ENCODE measurements around the gene SMAGP.
"Not testable (repeated sequence)": the region's sequence is repeated elsewhere in the genome, so short reads cannot be mapped to it uniquely, and the experiment has no call there.

SMAGP gene

GRCh38 chr12:51229116-51229809 is 41.0 kb downstream of the SMAGP start:
- H3K4me3 ChIP-seq (ENCODE audit: low read depth, low read length), result no peak overlapping the region
- DNase-seq (ENCODE audit: low read depth), result no peak

GRCh38 chr12:51227962-51228361 is 42.3 kb downstream of the SMAGP start:
- no peak for DNase-seq (ENCODE audit: low read depth)
- no peak overlapping the region for H3K4me3 ChIP-seq (ENCODE audit: low read depth, low read length)

- DNase-seq (ENCODE audit: low read depth); H3K4me3 ChIP-seq (ENCODE audit: low read depth, low read length): not testable (repeated sequence)
Measured at GRCh38 chr12:51227112-51227511, 43.1 kb downstream of the SMAGP start.

- no peak overlapping the region for H3K4me3 ChIP-seq (ENCODE audit: low read depth, low read length)
- DNase-seq (ENCODE audit: low read depth), result no peak
Measured at GRCh38 chr12:51225771-51226170, 44.4 kb downstream of the SMAGP start.

GRCh38 chr12:51225234-51225633 is 45.0 kb downstream of the SMAGP start:
- DNase-seq (ENCODE audit: low read depth), result no peak
- H3K4me3 ChIP-seq (ENCODE audit: low read depth, low read length), result no peak overlapping the region

- no peak for DNase-seq (ENCODE audit: low read depth)
- H3K4me3 ChIP-seq (ENCODE audit: low read depth, low read length), result no peak overlapping the region
Measured at GRCh38 chr12:51224625-51225024, 45.6 kb downstream of the SMAGP start.

- no peak for DNase-seq (ENCODE audit: low read depth)
- H3K4me3 ChIP-seq (ENCODE audit: low read depth, low read length), result no peak overlapping the region
Measured at GRCh38 chr12:51222461-51222860, 47.8 kb downstream of the SMAGP start.

- not testable (repeated sequence) for DNase-seq (ENCODE audit: low read depth); H3K4me3 ChIP-seq (ENCODE audit: low read depth, low read length)
Measured at GRCh38 chr12:51219857-51220256, 50.4 kb downstream of the SMAGP start.

GRCh38 chr12:51219322-51219721 is 50.9 kb downstream of the SMAGP start:
- no peak overlapping the region for H3K4me3 ChIP-seq (ENCODE audit: low read depth, low read length)
- DNase-seq (ENCODE audit: low read depth), result no peak

GRCh38 chr12:51218607-51219161 is 51.5 kb downstream of the SMAGP start:
- no peak for DNase-seq (ENCODE audit: low read depth)
- H3K4me3 ChIP-seq (ENCODE audit: low read depth, low read length), result peak overlapping the region; percentile 67

- peak within 1 kb of the TSS; percentile 67 for H3K4me3 ChIP-seq (ENCODE audit: low read depth, low read length)
- peak; percentile 34 for DNase-seq (ENCODE audit: low read depth)
Measured at GRCh38 chr12:51217968-51218606, 52.1 kb downstream of the SMAGP start, which contains the start of gene POU6F1. TSS of gene POU6F1 (minus strand) at chr12:51218062. CDS start at chr12:51206836, 11,226 bp downstream.

- DNase-seq (ENCODE audit: low read depth), result no peak
- peak overlapping the region; percentile 67 for H3K4me3 ChIP-seq (ENCODE audit: low read depth, low read length)
Measured at GRCh38 chr12:51217133-51217967, 52.9 kb downstream of the SMAGP start.

- H3K4me3 ChIP-seq (ENCODE audit: low read depth, low read length), result peak overlapping the region; percentile 67
- no peak for DNase-seq (ENCODE audit: low read depth)
Measured at GRCh38 chr12:51216642-51217041, 53.6 kb downstream of the SMAGP start.

GRCh38 chr12:51214895-51215294 is 55.3 kb downstream of the SMAGP start:
- no peak for DNase-seq (ENCODE audit: low read depth)
- H3K4me3 ChIP-seq (ENCODE audit: low read depth, low read length), result no peak overlapping the region

GRCh38 chr12:51210690-51211395 is 59.4 kb downstream of the SMAGP start:
- DNase-seq (ENCODE audit: low read depth), result no peak

GRCh38 chr12:51209259-51209658 is 61.0 kb downstream of the SMAGP start:
- H3K4me3 ChIP-seq (ENCODE audit: low read depth, low read length), result no peak overlapping the region
- DNase-seq (ENCODE audit: low read depth), result no peak

More at GRCh38 chr12:51210690-51211395, 59.4 kb downstream of the SMAGP start:
- no peak overlapping the region for H3K4me3 ChIP-seq (ENCODE audit: low read depth, low read length)

GRCh38 chr12:51208016-51208660 is 62.1 kb downstream of the SMAGP start:
- no peak overlapping the region for H3K4me3 ChIP-seq (ENCODE audit: low read depth, low read length)
- DNase-seq (ENCODE audit: low read depth), result no peak

- H3K4me3 ChIP-seq (ENCODE audit: low read depth, low read length), result no peak overlapping the region
- no peak for DNase-seq (ENCODE audit: low read depth)
Measured at GRCh38 chr12:51205350-51205749, 64.9 kb downstream of the SMAGP start.

GRCh38 chr12:51202718-51203117 is 67.5 kb downstream of the SMAGP start:
- H3K4me3 ChIP-seq (ENCODE audit: low read depth, low read length), result no peak overlapping the region
- DNase-seq (ENCODE audit: low read depth), result no peak

Data from skeletal muscle cell (primary cell).